DND-41 (cell line): ENCODE results near the gene TMTC2.

ENCODE experiments used
- EZH2 ChIP-seq: IDR thresholded peaks from 3 replicates; pipeline ENCODE4 v1.6.1; 2012; ENCODE audit warnings: borderline replicate concordance, low read depth, mild to moderate bottlenecking, moderate library complexity, low read length, inconsistent platforms; ENCODE audit not compliant: severe bottlenecking
- TF ChIP-seq, protein P1 (sequence below): IDR thresholded peaks from 2 replicates; pipeline ENCODE4 v1.5.1; 2012; ENCODE audit warnings: borderline replicate concordance, low read length, moderate library complexity, mild to moderate bottlenecking; ENCODE audit not compliant: poor library complexity, severe bottlenecking; ENCODE audit errors: extremely low read depth

DNA sequence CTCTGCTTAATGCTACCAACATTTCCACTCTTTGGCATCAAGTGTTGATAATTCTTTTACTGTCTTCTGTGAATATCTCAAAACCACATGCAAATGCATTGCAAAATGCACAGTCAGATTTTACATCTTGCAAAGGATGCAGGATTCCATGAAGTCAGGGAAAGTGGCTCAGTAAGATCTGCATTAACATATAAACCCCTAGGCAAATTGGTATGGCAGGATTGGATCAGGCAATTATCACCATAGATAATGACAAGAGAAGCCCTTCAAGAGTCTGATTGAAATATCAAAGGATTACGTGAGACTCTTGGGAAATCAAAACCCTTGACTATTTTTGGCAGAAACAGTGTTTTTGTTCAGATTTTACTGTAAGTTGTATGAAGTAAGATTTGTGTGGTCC lies 71.0 kb downstream of the TMTC2 start:
- TF ChIP-seq, protein P1, sequence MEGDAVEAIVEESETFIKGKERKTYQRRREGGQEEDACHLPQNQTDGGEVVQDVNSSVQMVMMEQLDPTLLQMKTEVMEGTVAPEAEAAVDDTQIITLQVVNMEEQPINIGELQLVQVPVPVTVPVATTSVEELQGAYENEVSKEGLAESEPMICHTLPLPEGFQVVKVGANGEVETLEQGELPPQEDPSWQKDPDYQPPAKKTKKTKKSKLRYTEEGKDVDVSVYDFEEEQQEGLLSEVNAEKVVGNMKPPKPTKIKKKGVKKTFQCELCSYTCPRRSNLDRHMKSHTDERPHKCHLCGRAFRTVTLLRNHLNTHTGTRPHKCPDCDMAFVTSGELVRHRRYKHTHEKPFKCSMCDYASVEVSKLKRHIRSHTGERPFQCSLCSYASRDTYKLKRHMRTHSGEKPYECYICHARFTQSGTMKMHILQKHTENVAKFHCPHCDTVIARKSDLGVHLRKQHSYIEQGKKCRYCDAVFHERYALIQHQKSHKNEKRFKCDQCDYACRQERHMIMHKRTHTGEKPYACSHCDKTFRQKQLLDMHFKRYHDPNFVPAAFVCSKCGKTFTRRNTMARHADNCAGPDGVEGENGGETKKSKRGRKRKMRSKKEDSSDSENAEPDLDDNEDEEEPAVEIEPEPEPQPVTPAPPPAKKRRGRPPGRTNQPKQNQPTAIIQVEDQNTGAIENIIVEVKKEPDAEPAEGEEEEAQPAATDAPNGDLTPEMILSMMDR: no peak
- TF ChIP-seq EZH2: no peak
